ENCODE results near the gene TENM4.

The TENM4 gene

GRCh38 chr11:79332017-79332416 lies 108.8 kb downstream of the TENM4 start:
- no peak overlapping the region for H2AFZ ChIP-seq (ENCODE audit: low read depth, low read length)
- no peaks in the 10 kb centered on the region for H3K27me3 ChIP-seq (ENCODE audit: insufficient read depth, low read length, poor library complexity)
- no peak overlapping the region for H3K27ac ChIP-seq (ENCODE audit: low read length)
- DNase-seq, result no peak
- H4K20me1 ChIP-seq (ENCODE audit: insufficient read depth, low read length), result no peaks in the 10 kb centered on the region
- ATAC-seq (ENCODE audit: insufficient read depth, low read depth), result no peak
- H3K79me2 ChIP-seq (ENCODE audit: insufficient read depth, low read length), result no peaks in the 10 kb centered on the region
- TF ChIP-seq CTCF (IDR thresholded peaks at IDR 0.05; ENCODE audit: borderline replicate concordance, extremely low read depth, low read length, poor library complexity, severe bottlenecking), result no peak
- TF ChIP-seq EZH2 (IDR thresholded peaks at IDR 0.05; ENCODE audit: borderline replicate concordance, low read depth, low read length, severe bottlenecking), result no peak
- no peaks in the 10 kb centered on the region for H3K36me3 ChIP-seq (ENCODE audit: insufficient read depth, low read length)
- no peak overlapping the region for H3K9ac ChIP-seq (ENCODE audit: low read depth, low read length)
- no peak overlapping the region for H3K4me3 ChIP-seq (ENCODE audit: low read depth in 1 of 2, low read length in 2 of 2)
- H3K4me2 ChIP-seq (ENCODE audit: insufficient read depth, low read length), result no peak overlapping the region
- H3K9me3 ChIP-seq (ENCODE audit: insufficient read depth, low read length, severe bottlenecking), result no peaks in the 10 kb centered on the region
- no peaks in the 10 kb centered on the region for H3K4me1 ChIP-seq (ENCODE audit: insufficient read depth, low read length)

GRCh38 chr11:79331203-79331901 lies 109.5 kb downstream of the TENM4 start:
- ATAC-seq (ENCODE audit: insufficient read depth, low read depth), result no peak
- H3K4me1 ChIP-seq (ENCODE audit: insufficient read depth, low read length), result no peaks in the 10 kb centered on the region
- H3K4me2 ChIP-seq (ENCODE audit: insufficient read depth, low read length), result no peak overlapping the region
- H4K20me1 ChIP-seq (ENCODE audit: insufficient read depth, low read length), result no peaks in the 10 kb centered on the region
- H2AFZ ChIP-seq (ENCODE audit: low read depth, low read length), result no peak overlapping the region
- H3K27ac ChIP-seq (ENCODE audit: low read length), result no peak overlapping the region
- peaks cover 2% of the 10 kb centered on the region for H3K27me3 ChIP-seq (ENCODE audit: insufficient read depth, low read length, poor library complexity)
- no peak overlapping the region for H3K9ac ChIP-seq (ENCODE audit: low read depth, low read length)
- no peaks in the 10 kb centered on the region for H3K79me2 ChIP-seq (ENCODE audit: insufficient read depth, low read length)
- TF ChIP-seq EZH2 (IDR thresholded peaks at IDR 0.05; ENCODE audit: borderline replicate concordance, low read depth, low read length, severe bottlenecking) (no peak), CTCF (IDR thresholded peaks at IDR 0.05; ENCODE audit: borderline replicate concordance, extremely low read depth, low read length, poor library complexity, severe bottlenecking) (no peak)
- no peaks in the 10 kb centered on the region for H3K9me3 ChIP-seq (ENCODE audit: insufficient read depth, low read length, severe bottlenecking)
- H3K4me3 ChIP-seq (ENCODE audit: low read depth in 1 of 2, low read length in 2 of 2), result no peak overlapping the region
- DNase-seq, result no peak
- no peaks in the 10 kb centered on the region for H3K36me3 ChIP-seq (ENCODE audit: insufficient read depth, low read length)

- no peak overlapping the region for H2AFZ ChIP-seq (ENCODE audit: low read depth, low read length)
- peaks cover 4% of the 10 kb centered on the region for H3K27me3 ChIP-seq (ENCODE audit: insufficient read depth, low read length, poor library complexity)
- no peaks in the 10 kb centered on the region for H3K79me2 ChIP-seq (ENCODE audit: insufficient read depth, low read length)
- no peak overlapping the region for H3K9ac ChIP-seq (ENCODE audit: low read depth, low read length)
- no peaks in the 10 kb centered on the region for H3K4me1 ChIP-seq (ENCODE audit: insufficient read depth, low read length)
- no peaks in the 10 kb centered on the region for H3K9me3 ChIP-seq (ENCODE audit: insufficient read depth, low read length, severe bottlenecking)
- no peak for TF ChIP-seq CTCF (IDR thresholded peaks at IDR 0.05; ENCODE audit: borderline replicate concordance, extremely low read depth, low read length, poor library complexity, severe bottlenecking)
- TF ChIP-seq EZH2 (IDR thresholded peaks at IDR 0.05; ENCODE audit: borderline replicate concordance, low read depth, low read length, severe bottlenecking), result no peak
- no peak overlapping the region for H3K27ac ChIP-seq (ENCODE audit: low read length)
- no peak for DNase-seq
- no peak overlapping the region for H3K4me3 ChIP-seq (ENCODE audit: low read depth in 1 of 2, low read length in 2 of 2)
- H4K20me1 ChIP-seq (ENCODE audit: insufficient read depth, low read length), result no peaks in the 10 kb centered on the region
- H3K36me3 ChIP-seq (ENCODE audit: insufficient read depth, low read length), result no peaks in the 10 kb centered on the region
- H3K4me2 ChIP-seq (ENCODE audit: insufficient read depth, low read length), result no peak overlapping the region
- no peak for ATAC-seq (ENCODE audit: insufficient read depth, low read depth)
These were observed 110.2 kb downstream of the TENM4 start for GRCh38 chr11:79330651-79331050.

All from DND-41 (cell line).